B cell (primary cell): ENCODE results near the gene CD44. TPM values are rescaled to one million over a fixed set of nuclear protein-coding genes. Genes with fewer than 3 reads are reported as not detected.
A peak's percentile ranks its signal among the peaks of the same experiment; 100 is the strongest.

ENCODE experiments used
- ATAC-seq: fragments of 200-7000 bp; cut with Tn5 transposase; one replicate; pipeline ENCODE4 v1.10.0; 2021; ENCODE audit warnings: low read depth, mild to moderate bottlenecking, moderate number of reproducible peaks, moderate library complexity
- CTCF ChIA-PET: fragments of 350-600 bp; sonication (Branson Sonifier 250); formaldehyde crosslinking; loops from one replicate; lab custom pipeline; 2021; ENCODE audit warnings: antibody characterized with exemption, inconsistent platforms; lab: Charles Lee
- POLR2A ChIA-PET: fragments of 350-600 bp; sonication (Branson Sonifier 250); formaldehyde crosslinking; loops from one replicate; lab custom pipeline; 2021; ENCODE audit warnings: antibody characterized with exemption; lab: Charles Lee
- DNase-seq: peaks from one replicate; pipeline ENCODE4 v3.0.0; 2013
- H2AFZ ChIP-seq: 2 replicates; pipeline ENCODE4 v1.6.1; 2012; ENCODE audit warnings: mild to moderate bottlenecking, low read depth, low read length; ENCODE audit not compliant: insufficient read depth, poor library complexity, severe bottlenecking
- H3K27ac ChIP-seq, 2 donors: 1 replicate in 1 of 2; 2 replicates in 1 of 2; pipeline ENCODE4 v1.5.1; 2012 to 2013; ENCODE audit warnings: low read length in 2 of 2, mild to moderate bottlenecking in 2 of 2, moderate library complexity in 1 of 2
- H3K27me3 ChIP-seq, 4 experiments: fragments of 200-600 bp in 1 of 4; sonication (generic) in 1 of 4; replicated peaks in 1 of 4; 1 replicate in 2 of 4; 2 replicates in 2 of 4; pipeline versions ENCODE4 v1.6.1 to v1.7.0; 2013 to 2016; ENCODE audit warnings: low read length in 3 of 4, mild to moderate bottlenecking in 2 of 4, mixed read lengths in 1 of 4, moderate library complexity in 1 of 4; ENCODE audit not compliant: insufficient read depth in 4 of 4, control insufficient read depth in 3 of 4; ENCODE audit errors: control extremely low read depth in 1 of 4
- H3K36me3 ChIP-seq, 2 experiments: replicated peaks in 1 of 2; 1 replicate in 1 of 2; 2 replicates in 1 of 2; pipeline versions ENCODE4 v1.6.1 to v1.7.1; 2013; ENCODE audit warnings: low read length in 1 of 2; ENCODE audit not compliant: insufficient read depth in 2 of 2, control insufficient read depth in 1 of 2; ENCODE audit errors: control extremely low read depth in 1 of 2, extremely low read depth in 1 of 2
- H3K4me1 ChIP-seq, 2 donors: fragments of 200-600 bp in 1 of 2; sonication (generic) in 1 of 2; 1 replicate in 1 of 2; 2 replicates in 1 of 2; pipeline versions ENCODE4 v1.5.1 to v1.6.1; 2013 to 2017; ENCODE audit warnings: low read length in 2 of 2; ENCODE audit not compliant: control insufficient read depth in 2 of 2, insufficient read depth in 2 of 2
- H3K4me2 ChIP-seq: replicated peaks from 2 replicates; pipeline ENCODE3; 2012; ENCODE audit warnings: mild to moderate bottlenecking, low read depth, low read length; ENCODE audit not compliant: poor library complexity, severe bottlenecking
- H3K4me3 ChIP-seq, 5 experiments: fragments of 200-600 bp in 1 of 5; sonication (generic) in 1 of 5; 1 replicate in 3 of 5; 2 replicates in 2 of 5; pipeline versions ENCODE4 v1.5.1 to v1.7.0; 2011 to 2016; ENCODE audit warnings: low read length in 4 of 5, mild to moderate bottlenecking in 4 of 5, low read depth in 2 of 5, control low read depth in 1 of 5, moderate library complexity in 1 of 5; ENCODE audit not compliant: insufficient read depth in 1 of 5; ENCODE audit errors: control extremely low read depth in 1 of 5, extremely low read depth in 1 of 5
- H3K79me2 ChIP-seq: fragments of 200-600 bp; sonication (generic); one replicate; pipeline ENCODE4 v1.6.0; 2016; ENCODE audit warnings: low read length; ENCODE audit not compliant: control insufficient read depth, insufficient read depth
- H3K9ac ChIP-seq: fragments of 200-600 bp; sonication (generic); 2 replicates; pipeline ENCODE4 v1.6.1; 2017; ENCODE audit warnings: mild to moderate bottlenecking, low read length, moderate library complexity
- H3K9me3 ChIP-seq, 3 donors: one replicate each; pipeline versions ENCODE4 v1.6.1 to v1.7.1; 2013; ENCODE audit warnings: low read length in 2 of 3; ENCODE audit not compliant: control insufficient read depth in 2 of 3, insufficient read depth in 1 of 3; ENCODE audit errors: control extremely low read depth in 1 of 3
- H4K20me1 ChIP-seq: 2 replicates; pipeline ENCODE4 v1.6.0; 2012; ENCODE audit warnings: mild to moderate bottlenecking, low read length; ENCODE audit not compliant: insufficient read depth, control insufficient read depth, poor library complexity, severe bottlenecking
- H3K27ac Mint-ChIP-seq: one replicate; pipeline ENCODE4 v1.8.0; 2021; ENCODE audit warnings: mixed read lengths
- H3K27me3 Mint-ChIP-seq: one replicate; pipeline ENCODE4 v1.8.0; 2021; ENCODE audit warnings: mixed read lengths
- H3K4me1 Mint-ChIP-seq: one replicate; pipeline ENCODE4 v1.8.0; 2021; ENCODE audit warnings: mixed read lengths
- H3K4me3 Mint-ChIP-seq: one replicate; pipeline ENCODE4 v1.8.0; 2021; ENCODE audit warnings: mixed read lengths
- H3K9me3 Mint-ChIP-seq: one replicate; pipeline ENCODE4 v1.8.0; 2022; ENCODE audit warnings: mixed read lengths; ENCODE audit not compliant: insufficient read depth
- EZH2 ChIP-seq: IDR thresholded peaks from 2 replicates; pipeline ENCODE4 v1.6.1; 2012; ENCODE audit warnings: borderline replicate concordance, low read depth, mild to moderate bottlenecking, moderate library complexity, low read length; ENCODE audit not compliant: insufficient read depth, poor library complexity, severe bottlenecking
- WGBS: methylation state at CpG from one replicate; pipeline ENCODE4 v1.1.5; 2013; ENCODE audit warnings: missing lambda C conversion rate; ENCODE audit not compliant: insufficient coverage; 5-methylcytosine and 5-hydroxymethylcytosine counted together
- intact Hi-C: fragments of 100-400 bp; cut with micrococcal nuclease; formaldehyde crosslinking; loops from one replicate; pipeline ENCODE4 v1.10.0; 2022
- polyA plus RNA-seq: library from polyadenylated mRNA; depleted of rRNA; stranded (reverse); fragments of >200 nt; gene quantifications from 2 replicates; pipeline ENCODE4 v1.2.3, GENCODE V29; 2012
- total RNA-seq, 2 donors: library from RNA; stranded (reverse); fragments of 120-200 nt in 1 of 2; gene quantifications; 1 replicate in 1 of 2; 2 replicates in 1 of 2; pipeline versions ENCODE4 v1.2.3 to v1.2.4, GENCODE V29; 2013 to 2022
- TF ChIP-seq, protein P1 (sequence below): fragments of 200-600 bp; IDR thresholded peaks from one replicate; pipeline ENCODE4 v1.8.0; 2022; ENCODE audit warnings: antibody characterized with exemption, mild to moderate bottlenecking

Gene CD44
- total and polyA plus RNA-seq, 2 donors (not counting 1 experiment from before 2014, with no cell fraction given), result 261 to 896 TPM

DNA sequence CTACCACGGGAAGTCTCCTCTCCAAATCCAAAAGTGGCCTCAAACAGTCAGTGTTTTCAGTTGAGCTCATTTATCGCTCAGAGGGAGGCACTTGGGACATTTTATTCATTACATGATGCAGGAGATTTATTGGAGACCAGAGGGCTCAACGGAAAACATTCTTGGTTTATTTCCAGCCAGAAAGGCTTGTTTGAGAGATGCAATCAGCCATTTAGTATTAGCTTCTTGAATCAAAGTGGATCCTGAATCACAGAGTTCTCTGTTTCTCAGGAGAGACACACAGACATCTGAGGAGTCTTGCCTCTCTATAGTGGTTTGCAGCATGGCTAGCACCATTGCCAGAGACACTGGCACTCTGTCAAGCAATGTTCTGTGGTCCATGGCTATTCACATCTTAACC lies 31.5 kb downstream of the CD44 start:
- Histone ChIP-seq H4K20me1 (peaks cover 7% of the 10 kb centered on the region), H3K36me3 (peaks cover 0 to 7% of the 10 kb centered on the region in 2 experiments), H3K4me3 (no peak overlapping the region), H3K4me1 (peaks cover 95 to 97% of the 10 kb centered on the region in 2 donors), H3K27ac (peak overlapping the region in 1 of 2 donors; percentile 23), H3K9ac (no peak overlapping the region), H3K27me3 (no peaks in the 10 kb centered on the region), H3K79me2 (peaks cover 92% of the 10 kb centered on the region), H2AFZ (no peak overlapping the region), H3K9me3 (no peaks in the 10 kb centered on the region), H3K4me2 (peak overlapping the region; percentile 2)
- no peak for DNase-seq
- Mint-ChIP-seq H3K27ac (peak overlapping the region; percentile 22), H3K9me3 (no peaks in the 10 kb centered on the region), H3K4me3 (peak overlapping the region; percentile 3), H3K4me1 (peaks cover 100% of the 10 kb centered on the region), H3K27me3 (no peaks in the 10 kb centered on the region)
- no peak for ATAC-seq
- ChIA-PET POLR2A (no interaction called here), CTCF (interaction anchor here (1.3 to 3.7 kb wide), 2 partner anchors 10 to 11 kb away, joined by 3 to 12 read pairs; no protein-coding TSS in a partner anchor)
- WGBS, result 82% methylated on average over 2 of the region's 3 CpGs
- no peak for TF ChIP-seq EZH2
- TF ChIP-seq, protein P1, sequence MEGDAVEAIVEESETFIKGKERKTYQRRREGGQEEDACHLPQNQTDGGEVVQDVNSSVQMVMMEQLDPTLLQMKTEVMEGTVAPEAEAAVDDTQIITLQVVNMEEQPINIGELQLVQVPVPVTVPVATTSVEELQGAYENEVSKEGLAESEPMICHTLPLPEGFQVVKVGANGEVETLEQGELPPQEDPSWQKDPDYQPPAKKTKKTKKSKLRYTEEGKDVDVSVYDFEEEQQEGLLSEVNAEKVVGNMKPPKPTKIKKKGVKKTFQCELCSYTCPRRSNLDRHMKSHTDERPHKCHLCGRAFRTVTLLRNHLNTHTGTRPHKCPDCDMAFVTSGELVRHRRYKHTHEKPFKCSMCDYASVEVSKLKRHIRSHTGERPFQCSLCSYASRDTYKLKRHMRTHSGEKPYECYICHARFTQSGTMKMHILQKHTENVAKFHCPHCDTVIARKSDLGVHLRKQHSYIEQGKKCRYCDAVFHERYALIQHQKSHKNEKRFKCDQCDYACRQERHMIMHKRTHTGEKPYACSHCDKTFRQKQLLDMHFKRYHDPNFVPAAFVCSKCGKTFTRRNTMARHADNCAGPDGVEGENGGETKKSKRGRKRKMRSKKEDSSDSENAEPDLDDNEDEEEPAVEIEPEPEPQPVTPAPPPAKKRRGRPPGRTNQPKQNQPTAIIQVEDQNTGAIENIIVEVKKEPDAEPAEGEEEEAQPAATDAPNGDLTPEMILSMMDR, result no peak
- intact Hi-C loops, result loop anchor here (5.0 kb wide), 1 partner anchor 33 kb away; the partner anchor contains the start of gene CD44

DNA sequence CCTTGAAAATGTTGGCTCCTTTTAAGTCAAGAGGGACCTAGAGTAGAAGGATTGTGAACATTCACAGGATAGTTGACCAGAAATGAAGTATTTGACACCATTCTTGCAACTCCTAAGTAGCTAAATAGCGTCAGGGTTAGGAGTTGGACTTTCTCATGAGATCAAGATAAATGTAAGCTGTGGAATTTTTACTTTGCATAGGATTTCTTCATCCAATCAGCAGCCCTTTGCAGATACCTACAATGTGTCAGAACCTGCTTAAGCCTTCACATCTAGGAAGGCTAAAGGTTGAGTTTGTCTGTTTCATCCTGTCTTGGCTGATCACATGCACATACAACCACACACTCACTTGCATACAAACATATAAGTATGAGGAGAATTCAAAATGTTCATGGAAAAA lies 32.3 kb downstream of the CD44 start:
- Mint-ChIP-seq H3K27ac (peak overlapping the region; percentile 32), H3K27me3 (no peaks in the 10 kb centered on the region), H3K4me1 (peaks cover 94% of the 10 kb centered on the region), H3K4me3 (peak overlapping the region; percentile 23), H3K9me3 (no peaks in the 10 kb centered on the region)
- DNase-seq, result no peak
- intact Hi-C loops, result loop anchor here (5.0 kb wide), 1 partner anchor 34 kb away; the partner anchor contains the start of gene CD44
- ChIA-PET CTCF (interaction anchor here (0.7 to 3.7 kb wide), 4 partner anchors 12 to 183 kb away, joined by 3 to 12 read pairs (median 4); no protein-coding TSS in a partner anchor), POLR2A (no interaction called here)
- H3K79me2 ChIP-seq, result peaks cover 92% of the 10 kb centered on the region
- H2AFZ ChIP-seq, result no peak overlapping the region
- no peaks in the 10 kb centered on the region for H3K27me3 ChIP-seq
- no peaks in the 10 kb centered on the region for H3K9me3 ChIP-seq
- H3K4me3 ChIP-seq, result no peak overlapping the region
- peaks cover 7% of the 10 kb centered on the region for H4K20me1 ChIP-seq
- TF ChIP-seq, protein P1, result no peak
- no peak for TF ChIP-seq EZH2
- ATAC-seq, result no peak
- H3K36me3 ChIP-seq, result peaks cover 0 to 7% of the 10 kb centered on the region in 2 experiments
- H3K27ac ChIP-seq, result peak overlapping the region in 1 of 2 donors; percentile 23
- peaks cover 92 to 95% of the 10 kb centered on the region in 2 donors for H3K4me1 ChIP-seq
- no peak overlapping the region for H3K9ac ChIP-seq
- no peak overlapping the region for H3K4me2 ChIP-seq
- WGBS, result no CpG with 5 or more reads among the region's 1 CpG
